Osteoblast (primary cell): ENCODE measurements around the gene TNF. TPM values are rescaled to one million over a fixed set of nuclear protein-coding genes. Genes with fewer than 3 reads are reported as not detected.

Experiments used
- DNase-seq: peaks from one replicate; pipeline ENCODE4 v3.0.0; 2011; ENCODE audit warnings: low spot score, mixed read lengths; ENCODE audit not compliant: insufficient read length; ENCODE audit errors: missing footprints
- H2AFZ ChIP-seq: 2 replicates; pipeline ENCODE4 v1.6.0; 2011; ENCODE audit warnings: mild to moderate bottlenecking, low read length
- H3K27ac ChIP-seq: 2 replicates; pipeline ENCODE4 v1.5.1; 2011; ENCODE audit warnings: mild to moderate bottlenecking, low read depth, low read length, moderate library complexity
- H3K27me3 ChIP-seq: 2 replicates; pipeline ENCODE4 v1.6.0; 2012; ENCODE audit warnings: mild to moderate bottlenecking, control low read depth, inconsistent platforms, low read length, moderate library complexity; ENCODE audit not compliant: insufficient read depth
- H3K36me3 ChIP-seq: 2 replicates; pipeline ENCODE4 v1.5.1; 2011; ENCODE audit warnings: mild to moderate bottlenecking, low read length, control low read depth, moderate library complexity; ENCODE audit not compliant: insufficient read depth
- H3K4me1 ChIP-seq: 2 replicates; pipeline ENCODE4 v1.5.1; 2011; ENCODE audit warnings: mild to moderate bottlenecking, low read length, control low read depth, moderate library complexity; ENCODE audit not compliant: insufficient read depth
- H3K4me2 ChIP-seq: 2 replicates; pipeline ENCODE4 v1.6.0; 2011; ENCODE audit warnings: mild to moderate bottlenecking, low read length; ENCODE audit not compliant: insufficient read depth
- H3K4me3 ChIP-seq: fragments of 200-600 bp; sonication (generic); 3 replicates; pipeline ENCODE4 v1.5.1; 2012; ENCODE audit warnings: mild to moderate bottlenecking, low read length, inconsistent platforms; ENCODE audit not compliant: insufficient read depth
- H3K79me2 ChIP-seq: 2 replicates; pipeline ENCODE4 v1.6.0; 2012; ENCODE audit warnings: mild to moderate bottlenecking, low read length, control low read depth, inconsistent platforms; ENCODE audit not compliant: insufficient read depth
- H3K9me3 ChIP-seq: 2 replicates; pipeline ENCODE4 v1.5.1; 2011; ENCODE audit warnings: low read depth, low read length, control low read depth
- H4K20me1 ChIP-seq: 2 replicates; pipeline ENCODE4 v1.6.0; 2012; ENCODE audit warnings: mild to moderate bottlenecking, low read length, control low read depth; ENCODE audit not compliant: insufficient read depth
- total RNA-seq: library from RNA; depleted of rRNA; stranded (reverse); fragments of >200 nt; gene quantifications from 2 replicates; pipeline ENCODE4 v1.2.3, GENCODE V29; 2012
- TF ChIP-seq, protein P1 (sequence below): IDR thresholded peaks from 2 replicates; pipeline ENCODE4 v1.5.1; 2011; ENCODE audit warnings: mild to moderate bottlenecking, low read depth, low read length, moderate library complexity; ENCODE audit errors: extremely low read depth

TNF gene
- total RNA-seq, 1 donor = not detected

DNA sequence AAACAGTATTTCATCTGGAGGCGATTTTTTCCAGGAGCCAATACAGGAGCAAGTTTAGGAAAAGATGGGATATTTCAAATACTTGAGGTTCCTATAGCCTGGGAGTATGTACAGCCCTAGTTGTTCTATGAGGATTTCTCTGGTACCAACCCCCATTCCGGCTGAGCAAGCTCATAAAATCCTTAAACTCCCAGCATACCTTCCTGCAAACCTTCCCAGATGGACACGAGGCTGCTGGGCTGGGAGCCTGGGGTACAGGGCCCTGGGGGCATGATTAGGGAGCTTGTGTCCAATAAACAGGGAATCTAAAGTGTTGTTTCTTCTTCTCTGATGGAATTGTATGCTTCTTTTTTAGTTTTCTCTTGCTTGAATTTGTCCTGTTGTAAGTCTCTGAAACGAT, 46.6 kb downstream of the TNF start:
- H2AFZ ChIP-seq = no peak overlapping the region
- TF ChIP-seq, protein P1, sequence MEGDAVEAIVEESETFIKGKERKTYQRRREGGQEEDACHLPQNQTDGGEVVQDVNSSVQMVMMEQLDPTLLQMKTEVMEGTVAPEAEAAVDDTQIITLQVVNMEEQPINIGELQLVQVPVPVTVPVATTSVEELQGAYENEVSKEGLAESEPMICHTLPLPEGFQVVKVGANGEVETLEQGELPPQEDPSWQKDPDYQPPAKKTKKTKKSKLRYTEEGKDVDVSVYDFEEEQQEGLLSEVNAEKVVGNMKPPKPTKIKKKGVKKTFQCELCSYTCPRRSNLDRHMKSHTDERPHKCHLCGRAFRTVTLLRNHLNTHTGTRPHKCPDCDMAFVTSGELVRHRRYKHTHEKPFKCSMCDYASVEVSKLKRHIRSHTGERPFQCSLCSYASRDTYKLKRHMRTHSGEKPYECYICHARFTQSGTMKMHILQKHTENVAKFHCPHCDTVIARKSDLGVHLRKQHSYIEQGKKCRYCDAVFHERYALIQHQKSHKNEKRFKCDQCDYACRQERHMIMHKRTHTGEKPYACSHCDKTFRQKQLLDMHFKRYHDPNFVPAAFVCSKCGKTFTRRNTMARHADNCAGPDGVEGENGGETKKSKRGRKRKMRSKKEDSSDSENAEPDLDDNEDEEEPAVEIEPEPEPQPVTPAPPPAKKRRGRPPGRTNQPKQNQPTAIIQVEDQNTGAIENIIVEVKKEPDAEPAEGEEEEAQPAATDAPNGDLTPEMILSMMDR = no peak
- peak overlapping the region; percentile 99 for H3K4me3 ChIP-seq
- H4K20me1 ChIP-seq = peaks cover 47% of the 10 kb centered on the region
- H3K36me3 ChIP-seq = peaks cover 47% of the 10 kb centered on the region
- H3K4me1 ChIP-seq = peaks cover 18% of the 10 kb centered on the region
- peaks cover 63% of the 10 kb centered on the region for H3K79me2 ChIP-seq
- H3K27ac ChIP-seq = peak overlapping the region; percentile 91
- no peaks in the 10 kb centered on the region for H3K27me3 ChIP-seq
- no peaks in the 10 kb centered on the region for H3K9me3 ChIP-seq
- peak overlapping the region; percentile 95 for H3K4me2 ChIP-seq
- peak; percentile 90 for DNase-seq

DNA sequence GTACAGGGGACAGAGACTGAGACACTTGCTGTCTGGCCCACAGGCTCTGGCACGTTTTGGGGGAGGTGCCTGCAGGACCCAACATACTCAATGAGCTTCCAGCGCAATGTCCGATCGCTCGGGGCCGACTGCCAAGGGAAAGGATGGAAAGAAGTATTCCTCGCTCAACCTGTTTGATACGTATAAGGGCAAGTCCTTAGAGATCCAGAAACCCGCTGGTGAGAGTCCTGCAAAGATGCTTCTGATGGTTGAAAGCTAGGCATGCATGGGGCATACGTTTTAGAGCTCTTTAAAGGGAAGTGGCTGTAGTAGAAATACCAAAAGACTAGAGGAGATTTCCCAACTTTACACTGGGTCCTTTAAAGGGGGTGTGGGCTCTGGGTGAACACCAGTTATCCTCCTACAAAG, 47.3 kb downstream of the TNF start:
- H3K4me3 ChIP-seq = peak overlapping the region; percentile 99
- H3K36me3 ChIP-seq = peaks cover 54% of the 10 kb centered on the region
- peaks cover 51% of the 10 kb centered on the region for H4K20me1 ChIP-seq
- peak overlapping the region; percentile 95 for H3K4me2 ChIP-seq
- H3K9me3 ChIP-seq = no peaks in the 10 kb centered on the region
- no peaks in the 10 kb centered on the region for H3K27me3 ChIP-seq
- H3K79me2 ChIP-seq = peaks cover 70% of the 10 kb centered on the region
- H2AFZ ChIP-seq = no peak overlapping the region
- TF ChIP-seq, protein P1 = no peak
- peak; percentile 49 for DNase-seq
- H3K27ac ChIP-seq = peak overlapping the region; percentile 91
- H3K4me1 ChIP-seq = peaks cover 18% of the 10 kb centered on the region

DNA sequence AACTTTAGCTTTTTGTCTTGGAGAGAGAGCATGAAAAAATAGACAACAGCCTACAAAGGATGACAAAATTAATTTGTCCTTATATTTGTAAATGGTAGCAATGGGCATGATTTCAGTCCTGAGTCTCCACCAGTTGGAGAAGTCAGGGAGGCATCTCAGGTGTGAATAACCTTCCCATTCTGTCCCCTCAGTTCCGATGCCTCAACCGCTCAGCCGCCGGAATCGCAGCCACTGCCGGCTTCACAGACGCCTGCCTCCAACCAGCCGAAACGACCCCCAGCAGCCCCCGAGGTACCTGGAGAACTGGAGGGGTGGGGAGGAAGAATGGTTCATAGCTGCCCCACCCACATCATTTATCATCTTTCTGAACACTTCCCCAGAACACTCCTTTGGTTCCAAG, 48.7 kb downstream of the TNF start:
- TF ChIP-seq, protein P1 = no peak
- H3K36me3 ChIP-seq = peaks cover 68% of the 10 kb centered on the region

DNA sequence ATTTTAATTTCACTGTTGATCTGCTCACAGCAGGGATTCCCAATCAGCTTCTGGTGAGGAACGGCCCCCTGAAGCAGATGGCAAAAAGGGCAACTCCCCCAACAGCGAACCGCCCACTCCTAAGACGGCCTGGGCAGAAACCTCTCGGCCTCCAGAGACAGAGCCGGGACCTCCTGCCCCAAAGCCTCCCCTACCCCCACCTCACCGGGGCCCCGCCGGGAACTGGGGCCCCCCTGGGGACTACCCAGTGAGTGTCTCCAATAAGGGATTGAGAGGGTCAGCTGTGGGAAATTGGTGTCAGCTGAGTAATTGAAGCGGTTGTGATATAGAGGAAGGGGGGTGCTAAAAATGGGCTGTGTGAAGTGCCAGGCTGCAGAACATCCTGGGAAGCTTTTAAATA, 51.6 kb downstream of the TNF start:
- peaks cover 55% of the 10 kb centered on the region for H4K20me1 ChIP-seq
- H3K27me3 ChIP-seq = no peaks in the 10 kb centered on the region
- no peak overlapping the region for H3K4me3 ChIP-seq
- no peaks in the 10 kb centered on the region for H3K9me3 ChIP-seq
- no peak overlapping the region for H2AFZ ChIP-seq
- peak; percentile 43 for DNase-seq
- no peak overlapping the region for H3K4me2 ChIP-seq
- H3K79me2 ChIP-seq = peaks cover 84% of the 10 kb centered on the region
- peaks cover 95% of the 10 kb centered on the region for H3K36me3 ChIP-seq
- peaks cover 10% of the 10 kb centered on the region for H3K4me1 ChIP-seq
- no peak overlapping the region for H3K27ac ChIP-seq
- TF ChIP-seq, protein P1 = no peak

More for the DNA sequence above, 48.7 kb downstream of the TNF start:
- peak; percentile 67 for DNase-seq
- Histone ChIP-seq H3K79me2 (peaks cover 81% of the 10 kb centered on the region), H3K4me3 (no peak overlapping the region), H3K9me3 (no peaks in the 10 kb centered on the region), H4K20me1 (peaks cover 56% of the 10 kb centered on the region), H2AFZ (no peak overlapping the region), H3K4me2 (no peak overlapping the region), H3K4me1 (peaks cover 18% of the 10 kb centered on the region), H3K27ac (no peak overlapping the region), H3K27me3 (no peaks in the 10 kb centered on the region)
